ENCODE results near the gene KCNG4. TPM values are rescaled to one million over a fixed set of nuclear protein-coding genes. Genes with fewer than 3 reads are reported as not detected.

KCNG4 gene
- total RNA-seq, 1 experiment from 2014 or later = not detected

GRCh38 chr16:84278968-84279367 is 39.2 kb upstream of the KCNG4 start:
- no peaks in the 10 kb centered on the region for H3K4me1 ChIP-seq (ENCODE audit: low read length)
- H3K9me2 ChIP-seq (replicated peaks; ENCODE audit: insufficient read depth, low read length) = no peaks in the 10 kb centered on the region
- H3K36me3 ChIP-seq (ENCODE audit: insufficient read depth, low read length) = no peaks in the 10 kb centered on the region
- H2AFZ ChIP-seq (ENCODE audit: low read length) = no peak overlapping the region
- no peaks in the 10 kb centered on the region for H3K79me2 ChIP-seq (ENCODE audit: low read length)
- no peak overlapping the region for H3K4me2 ChIP-seq (ENCODE audit: low read depth, low read length, poor library complexity, severe bottlenecking)
- H3K4me3 ChIP-seq (ENCODE audit: low read length) = no peak overlapping the region
- H3K27ac ChIP-seq (ENCODE audit: low read length) = no peak overlapping the region
- no peak overlapping the region for H3K9ac ChIP-seq (ENCODE audit: low read length)
- no peak for DNase-seq
- H3K9me3 ChIP-seq (ENCODE audit: low read length) = no peaks in the 10 kb centered on the region
- no peaks in the 10 kb centered on the region for H4K20me1 ChIP-seq (ENCODE audit: insufficient read depth, low read depth, low read length)
- no peaks in the 10 kb centered on the region for H3K27me3 ChIP-seq (ENCODE audit: low read length)

GRCh38 chr16:84278333-84278732 is 38.5 kb upstream of the KCNG4 start:
- H3K9me3 ChIP-seq (ENCODE audit: low read length) = no peaks in the 10 kb centered on the region
- no peaks in the 10 kb centered on the region for H4K20me1 ChIP-seq (ENCODE audit: insufficient read depth, low read depth, low read length)
- no peak overlapping the region for H3K4me3 ChIP-seq (ENCODE audit: low read length)
- no peaks in the 10 kb centered on the region for H3K79me2 ChIP-seq (ENCODE audit: low read length)
- no peaks in the 10 kb centered on the region for H3K9me2 ChIP-seq (replicated peaks; ENCODE audit: insufficient read depth, low read length)
- no peak overlapping the region for H3K9ac ChIP-seq (ENCODE audit: low read length)
- H3K4me2 ChIP-seq (ENCODE audit: low read depth, low read length, poor library complexity, severe bottlenecking) = no peak overlapping the region
- H3K36me3 ChIP-seq (ENCODE audit: insufficient read depth, low read length) = no peaks in the 10 kb centered on the region
- H3K27me3 ChIP-seq (ENCODE audit: low read length) = no peaks in the 10 kb centered on the region
- no peaks in the 10 kb centered on the region for H3K4me1 ChIP-seq (ENCODE audit: low read length)
- H2AFZ ChIP-seq (ENCODE audit: low read length) = no peak overlapping the region
- no peak overlapping the region for H3K27ac ChIP-seq (ENCODE audit: low read length)
- DNase-seq = peak; percentile 16

DNA sequence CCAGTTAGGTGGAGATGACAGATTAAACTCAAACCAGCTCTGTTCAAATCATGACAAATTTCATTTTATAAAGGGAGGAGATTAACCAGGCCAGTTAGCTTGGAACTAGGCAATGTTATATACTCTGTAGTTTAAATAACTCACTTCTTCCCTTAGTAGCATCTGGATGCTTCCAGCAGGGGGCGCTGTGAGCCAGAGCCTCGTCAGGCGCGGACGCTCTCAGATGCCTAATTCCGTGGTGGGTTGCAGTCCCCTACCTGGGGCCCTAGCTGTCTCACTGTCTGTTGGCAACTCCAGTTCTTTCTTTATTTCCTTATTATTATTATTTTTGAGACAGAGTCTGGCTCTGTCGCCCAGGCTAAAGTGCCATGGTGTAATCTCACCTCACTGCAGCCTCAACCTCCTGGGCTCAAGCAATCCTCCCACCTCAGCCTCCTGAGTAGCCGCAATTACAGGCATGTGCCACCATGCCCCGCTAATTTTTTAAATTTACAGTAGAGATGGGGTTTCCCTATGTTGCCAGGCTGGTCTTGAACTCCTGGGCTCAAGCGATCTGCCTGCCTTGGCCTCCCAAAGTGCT is 37.5 kb upstream of the KCNG4 start:
- Histone ChIP-seq H2AFZ (ENCODE audit: low read length) (no peak overlapping the region), H3K4me1 (ENCODE audit: low read length) (no peaks in the 10 kb centered on the region), H3K9me2 (replicated peaks; ENCODE audit: insufficient read depth, low read length) (no peaks in the 10 kb centered on the region), H4K20me1 (ENCODE audit: insufficient read depth, low read depth, low read length) (no peaks in the 10 kb centered on the region), H3K79me2 (ENCODE audit: low read length) (no peaks in the 10 kb centered on the region), H3K4me2 (ENCODE audit: low read depth, low read length, poor library complexity, severe bottlenecking) (no peak overlapping the region), H3K27ac (ENCODE audit: low read length) (no peak overlapping the region), H3K4me3 (ENCODE audit: low read length) (no peak overlapping the region), H3K27me3 (ENCODE audit: low read length) (no peaks in the 10 kb centered on the region), H3K9me3 (ENCODE audit: low read length) (no peaks in the 10 kb centered on the region), H3K9ac (ENCODE audit: low read length) (no peak overlapping the region), H3K36me3 (ENCODE audit: insufficient read depth, low read length) (no peaks in the 10 kb centered on the region)
- peak; percentile 85 for DNase-seq

GRCh38 chr16:84275585-84276151 is 35.9 kb upstream of the KCNG4 start:
- Histone ChIP-seq H3K9me3 (ENCODE audit: low read length) (no peaks in the 10 kb centered on the region), H2AFZ (ENCODE audit: low read length) (no peak overlapping the region), H3K9ac (ENCODE audit: low read length) (no peak overlapping the region), H3K9me2 (replicated peaks; ENCODE audit: insufficient read depth, low read length) (no peaks in the 10 kb centered on the region), H3K27me3 (ENCODE audit: low read length) (no peaks in the 10 kb centered on the region), H3K36me3 (ENCODE audit: insufficient read depth, low read length) (no peaks in the 10 kb centered on the region), H4K20me1 (ENCODE audit: insufficient read depth, low read depth, low read length) (no peaks in the 10 kb centered on the region), H3K4me3 (ENCODE audit: low read length) (no peak overlapping the region), H3K4me2 (ENCODE audit: low read depth, low read length, poor library complexity, severe bottlenecking) (no peak overlapping the region), H3K4me1 (ENCODE audit: low read length) (no peaks in the 10 kb centered on the region), H3K79me2 (ENCODE audit: low read length) (no peaks in the 10 kb centered on the region), H3K27ac (ENCODE audit: low read length) (no peak overlapping the region)
- no peak for DNase-seq

DNA sequence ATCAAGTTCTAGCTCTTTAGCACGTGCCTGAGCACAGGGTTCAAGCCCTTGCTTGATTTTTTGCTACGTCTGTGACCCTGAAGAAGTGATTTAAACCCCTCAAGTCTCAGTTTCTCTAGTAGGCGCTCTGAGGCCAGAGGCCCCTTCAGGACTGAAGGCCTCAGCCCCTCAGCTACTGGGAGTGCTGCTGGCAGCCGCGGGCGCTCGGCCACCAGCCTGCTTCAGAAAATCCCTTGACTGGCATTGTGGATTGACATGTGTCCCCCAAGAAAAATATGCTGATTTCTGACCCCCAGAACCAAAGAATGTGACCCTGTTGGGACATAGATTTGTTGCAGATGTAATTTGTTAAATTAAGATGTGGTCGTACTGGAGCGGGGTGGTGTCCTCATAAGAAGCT is 34.7 kb upstream of the KCNG4 start:
- Histone ChIP-seq H3K9ac (ENCODE audit: low read length) (no peak overlapping the region), H3K27ac (ENCODE audit: low read length) (no peak overlapping the region), H3K4me3 (ENCODE audit: low read length) (no peak overlapping the region)

DNA sequence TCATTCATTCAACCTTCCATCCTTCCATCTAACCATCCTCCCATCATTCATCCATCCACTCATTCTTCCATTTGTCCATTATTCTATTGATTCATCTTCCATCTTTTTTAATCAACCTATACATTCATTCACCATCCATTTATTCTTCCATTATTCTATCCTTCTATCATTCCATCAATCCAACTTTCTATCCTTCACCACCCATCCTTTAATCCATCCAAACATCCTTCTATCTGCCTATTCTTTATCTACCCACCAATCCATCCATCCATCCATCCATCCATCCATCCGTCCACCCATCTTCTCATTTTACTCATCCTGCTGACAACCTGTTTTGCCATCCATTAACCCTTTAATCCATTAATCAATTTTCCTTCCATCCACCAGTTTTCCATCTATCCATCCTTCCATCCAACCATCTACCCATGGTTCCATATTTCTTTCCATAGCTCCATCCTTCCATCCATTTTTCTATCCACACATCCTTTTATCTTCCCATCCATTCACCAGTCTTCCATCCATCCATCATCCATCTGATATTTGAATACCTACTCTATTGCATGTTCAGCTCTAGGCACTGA is 33.0 kb upstream of the KCNG4 start:
- no peak overlapping the region for H3K9ac ChIP-seq (ENCODE audit: low read length)
- H4K20me1 ChIP-seq (ENCODE audit: insufficient read depth, low read depth, low read length) = no peaks in the 10 kb centered on the region
- H3K27ac ChIP-seq (ENCODE audit: low read length) = no peak overlapping the region
- H3K9me3 ChIP-seq (ENCODE audit: low read length) = no peaks in the 10 kb centered on the region
- no peak overlapping the region for H3K4me2 ChIP-seq (ENCODE audit: low read depth, low read length, poor library complexity, severe bottlenecking)
- H3K36me3 ChIP-seq (ENCODE audit: insufficient read depth, low read length) = no peaks in the 10 kb centered on the region
- no peak for DNase-seq
- H3K9me2 ChIP-seq (replicated peaks; ENCODE audit: insufficient read depth, low read length) = no peaks in the 10 kb centered on the region
- no peaks in the 10 kb centered on the region for H3K79me2 ChIP-seq (ENCODE audit: low read length)
- H2AFZ ChIP-seq (ENCODE audit: low read length) = no peak overlapping the region
- no peak overlapping the region for H3K4me3 ChIP-seq (ENCODE audit: low read length)
- H3K4me1 ChIP-seq (ENCODE audit: low read length) = no peaks in the 10 kb centered on the region
- H3K27me3 ChIP-seq (ENCODE audit: low read length) = no peaks in the 10 kb centered on the region

More for the DNA sequence above, 34.7 kb upstream of the KCNG4 start:
- no peaks in the 10 kb centered on the region for H4K20me1 ChIP-seq (ENCODE audit: insufficient read depth, low read depth, low read length)
- H3K36me3 ChIP-seq (ENCODE audit: insufficient read depth, low read length) = no peaks in the 10 kb centered on the region
- no peak overlapping the region for H2AFZ ChIP-seq (ENCODE audit: low read length)
- H3K9me3 ChIP-seq (ENCODE audit: low read length) = no peaks in the 10 kb centered on the region
- no peaks in the 10 kb centered on the region for H3K79me2 ChIP-seq (ENCODE audit: low read length)
- no peak overlapping the region for H3K4me2 ChIP-seq (ENCODE audit: low read depth, low read length, poor library complexity, severe bottlenecking)
- no peak for DNase-seq
- no peaks in the 10 kb centered on the region for H3K9me2 ChIP-seq (replicated peaks; ENCODE audit: insufficient read depth, low read length)
- no peaks in the 10 kb centered on the region for H3K4me1 ChIP-seq (ENCODE audit: low read length)
- H3K27me3 ChIP-seq (ENCODE audit: low read length) = no peaks in the 10 kb centered on the region

- Histone ChIP-seq H3K9ac (ENCODE audit: low read length) (no peak overlapping the region), H3K9me2 (replicated peaks; ENCODE audit: insufficient read depth, low read length) (no peaks in the 10 kb centered on the region), H3K4me3 (ENCODE audit: low read length) (no peak overlapping the region), H3K79me2 (ENCODE audit: low read length) (no peaks in the 10 kb centered on the region), H3K27ac (ENCODE audit: low read length) (no peak overlapping the region), H3K4me2 (ENCODE audit: low read depth, low read length, poor library complexity, severe bottlenecking) (no peak overlapping the region), H3K27me3 (ENCODE audit: low read length) (no peaks in the 10 kb centered on the region), H3K9me3 (ENCODE audit: low read length) (no peaks in the 10 kb centered on the region), H3K4me1 (ENCODE audit: low read length) (no peaks in the 10 kb centered on the region), H4K20me1 (ENCODE audit: insufficient read depth, low read depth, low read length) (no peaks in the 10 kb centered on the region), H3K36me3 (ENCODE audit: insufficient read depth, low read length) (no peaks in the 10 kb centered on the region), H2AFZ (ENCODE audit: low read length) (no peak overlapping the region)
- DNase-seq = no peak
These were observed 32.1 kb upstream of the KCNG4 start for GRCh38 chr16:84271866-84272265.

DNA sequence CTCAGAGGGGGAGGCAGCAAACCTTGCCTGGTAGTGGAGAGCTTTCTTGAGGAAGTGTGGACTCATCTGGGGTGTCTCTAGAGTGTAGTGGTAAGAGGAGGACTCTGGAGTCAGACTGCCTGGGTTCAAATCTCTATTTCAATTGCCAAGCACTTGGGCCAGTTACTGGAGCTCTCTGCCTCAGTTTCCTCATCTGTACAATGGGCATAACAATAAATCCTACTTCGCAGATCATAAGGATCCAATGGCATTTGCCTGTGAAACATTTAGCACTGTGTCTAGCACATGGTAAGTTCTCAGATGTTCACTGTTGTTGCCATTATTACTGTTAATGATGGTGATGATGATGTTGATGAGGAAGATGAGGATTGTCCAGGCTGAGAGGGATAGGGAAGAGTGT is 31.2 kb upstream of the KCNG4 start:
- DNase-seq = no peak
- Histone ChIP-seq H4K20me1 (ENCODE audit: insufficient read depth, low read depth, low read length) (no peaks in the 10 kb centered on the region), H3K4me1 (ENCODE audit: low read length) (no peaks in the 10 kb centered on the region), H3K4me3 (ENCODE audit: low read length) (no peak overlapping the region), H3K4me2 (ENCODE audit: low read depth, low read length, poor library complexity, severe bottlenecking) (no peak overlapping the region), H2AFZ (ENCODE audit: low read length) (no peak overlapping the region), H3K9me3 (ENCODE audit: low read length) (no peaks in the 10 kb centered on the region), H3K27ac (ENCODE audit: low read length) (no peak overlapping the region), H3K9ac (ENCODE audit: low read length) (no peak overlapping the region), H3K9me2 (replicated peaks; ENCODE audit: insufficient read depth, low read length) (no peaks in the 10 kb centered on the region), H3K79me2 (ENCODE audit: low read length) (no peaks in the 10 kb centered on the region), H3K27me3 (ENCODE audit: low read length) (no peaks in the 10 kb centered on the region), H3K36me3 (ENCODE audit: insufficient read depth, low read length) (no peaks in the 10 kb centered on the region)

Measured in Karpas-422 (cell line).